Motor neuron (in vitro differentiated cells): ENCODE data around the gene SVEP1. TPM values are rescaled to one million over a fixed set of nuclear protein-coding genes. Genes with fewer than 3 reads are reported as not detected.

Source experiments
- ATAC-seq, 8 experiments: fragments of 200-7000 bp; cut with Tn5 transposase; replicated peaks in 6 of 8; 2 replicates each; pipeline ENCODE4 v1.8.0; 2021; ENCODE audit warnings: mild to moderate bottlenecking in 8 of 8, moderate library complexity in 8 of 8
- H3K27ac ChIP-seq, 2 donors: fragments of 250-450 bp; sonication (Bioruptor Pico); 2 replicates each; pipeline ENCODE4 v1.9.0; 2021; ENCODE audit warnings: antibody characterized with exemption in 2 of 2, mild to moderate bottlenecking in 2 of 2, moderate library complexity in 1 of 2
- H3K4me1 ChIP-seq, 2 donors: fragments of 250-450 bp; sonication (Bioruptor Pico); replicated peaks in 1 of 2; 2 replicates each; pipeline ENCODE4 v1.6.1; 2021; ENCODE audit warnings: antibody characterized with exemption in 2 of 2, mild to moderate bottlenecking in 2 of 2, moderate library complexity in 1 of 2
- H3K4me3 ChIP-seq, 5 donors: fragments of 250-450 bp; sonication (Bioruptor Pico); 2 replicates each; pipeline ENCODE4 v1.9.0; 2021; ENCODE audit warnings: antibody characterized with exemption in 5 of 5, mild to moderate bottlenecking in 5 of 5, moderate library complexity in 4 of 5
- WGBS, 10 experiments: fragments of 450-650 bp; shearing (Covaris generic); methylation state at CpG; one replicate each; pipeline ENCODE4 v1.0.0; 2022; 5-methylcytosine and 5-hydroxymethylcytosine counted together
- in situ Hi-C, 9 experiments: fragments of 400-800 bp; cut with MboI; loops; one replicate each; pipeline ENCODE4 v1.15.0; 2021; ENCODE audit warnings: low sequenced_read_pairs in 9 of 9, low pct_unique_long_range_greater_than_20kb in 2 of 9; ENCODE audit not compliant: unreplicated experiment in 9 of 9
- total RNA-seq, 8 experiments: library from RNA; unstranded; fragments of 300-600 nt; gene quantifications; 2 replicates each; pipeline versions ENCODE4 v1.2.3 to v1.2.4, GENCODE V29; 2022

Gene SVEP1
- total RNA-seq, 8 experiments from 2014 or later, result 0.22 to 8.9 (median 0.97) TPM

DNA sequence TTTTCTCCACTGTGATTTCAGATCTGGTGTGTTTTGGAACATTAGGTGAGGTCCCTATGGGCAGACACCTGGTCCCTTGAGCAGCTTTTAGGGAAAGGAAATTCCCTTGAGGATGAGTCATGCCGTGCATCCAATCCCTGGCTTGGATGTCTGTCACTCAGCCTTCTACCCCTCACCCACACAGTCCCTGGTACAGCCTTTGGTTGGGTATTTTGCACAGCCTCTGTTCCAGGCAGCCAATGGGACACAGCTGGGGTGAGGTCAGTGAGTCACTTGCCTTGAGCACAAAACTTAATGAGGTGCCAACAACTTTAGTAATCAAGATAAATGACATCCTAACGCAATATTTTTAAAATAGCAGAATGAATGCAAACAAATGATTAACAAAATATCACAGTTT lies 22.7 kb upstream of the SVEP1 start:
- Histone ChIP-seq H3K4me3 (no peak overlapping the region), H3K27ac (no peak overlapping the region), H3K4me1 (no peaks in the 10 kb centered on the region)
- in situ Hi-C loops, result loop anchor here in 3 of 9 experiments (25.0 kb wide), 3 partner anchors 165 to 415 kb away; partner anchors contain the start of gene C9orf152 (in 1 of the 3)
- ATAC-seq, result peak in 3 of 8 experiments; percentile 44 to 61 (median 49)
- 0 to 100% (median 41%) methylated on average over 1 to 2 of the region's 2 CpGs; no CpG with 5 or more reads in 4 of the 10 experiments for WGBS, 10 experiments

DNA sequence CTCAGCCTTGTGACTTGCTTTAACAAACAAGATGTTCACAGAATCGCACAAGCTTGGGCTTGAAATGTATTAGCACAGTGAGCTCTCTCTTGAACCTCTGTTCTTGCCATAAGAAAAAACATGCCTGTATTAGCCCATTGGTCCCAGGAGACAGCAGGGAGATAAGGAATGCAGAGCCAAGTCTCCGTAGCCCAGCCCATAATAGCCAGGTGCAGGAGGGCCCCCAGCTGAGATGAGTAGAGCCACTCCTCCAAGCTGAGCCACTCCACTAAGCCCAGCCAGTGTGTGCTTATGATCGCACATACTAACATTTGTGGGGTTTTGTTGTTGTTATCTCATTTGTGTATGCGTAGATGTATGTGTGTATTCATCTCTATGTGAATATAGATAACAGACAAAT lies 21.6 kb upstream of the SVEP1 start:
- ATAC-seq, result no peak
- no peak overlapping the region for H3K4me3 ChIP-seq
- in situ Hi-C loops, result loop anchor here in 3 of 9 experiments (25.0 kb wide), 3 partner anchors 164 to 414 kb away; partner anchors contain the start of gene C9orf152 (in 1 of the 3)
- H3K4me1 ChIP-seq, result no peaks in the 10 kb centered on the region
- 67 to 100% (median 100%) methylated on average over 1 to 4 of the region's 4 CpGs; no CpG with 5 or more reads in 3 of the 10 experiments for WGBS, 10 experiments
- H3K27ac ChIP-seq, result no peak overlapping the region

- WGBS, 10 experiments, result 0 to 70% (median 50%) methylated on average over 2 to 9 of the region's 10 CpGs; no CpG with 5 or more reads in 4 of the 10 experiments
- peak in 4 of 8 experiments; percentile 26 to 52 (median 33) for ATAC-seq
- Histone ChIP-seq H3K4me1 (no peaks in the 10 kb centered on the region), H3K4me3 (no peak overlapping the region), H3K27ac (no peak overlapping the region)
- in situ Hi-C loops, result no loop called here
These were observed 19.9 kb upstream of the SVEP1 start for GRCh38 chr9:110599468-110599867.

GRCh38 chr9:110592044-110592830 lies 12.7 kb upstream of the SVEP1 start:
- peak in 4 of 8 experiments; percentile 33 to 69 (median 48) for ATAC-seq
- 0 to 100% (median 85%) methylated on average over 1 to 5 of the region's 5 CpGs for WGBS, 10 experiments
- Histone ChIP-seq H3K4me3 (no peak overlapping the region), H3K27ac (no peak overlapping the region), H3K4me1 (no peaks in the 10 kb centered on the region)
- in situ Hi-C loops, result no loop called here

GRCh38 chr9:110591526-110591925 lies 12.0 kb upstream of the SVEP1 start:
- WGBS, 10 experiments, result 0 to 22% (median 0%) methylated on average over 1 of the region's 1 CpG; no CpG with 5 or more reads in 3 of the 10 experiments

DNA sequence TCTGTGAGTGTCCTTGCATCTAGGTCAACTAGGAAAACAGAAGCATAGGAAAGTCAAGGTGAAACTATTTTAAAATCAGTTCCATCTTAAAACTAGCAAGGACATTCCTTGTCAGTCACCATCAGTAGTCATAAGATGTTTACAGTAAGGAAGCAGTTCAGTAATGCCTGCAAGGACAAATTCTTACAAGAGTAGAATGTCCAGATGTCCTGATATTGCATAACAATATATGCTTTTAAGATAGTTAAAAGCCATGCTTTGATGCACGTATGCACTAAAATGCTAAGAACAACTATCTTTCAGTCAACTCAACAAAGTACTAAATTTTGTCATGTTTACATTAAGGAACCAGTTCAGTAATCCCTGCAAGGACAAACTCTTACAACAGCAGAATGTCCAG lies 11.3 kb upstream of the SVEP1 start:
- ATAC-seq, result no peak
- no peak overlapping the region for H3K27ac ChIP-seq
- in situ Hi-C loops, result no loop called here
- H3K4me1 ChIP-seq, result no peaks in the 10 kb centered on the region
- H3K4me3 ChIP-seq, result no peak overlapping the region
- 20 to 100% (median 82%) methylated on average over 1 of the region's 1 CpG; no CpG with 5 or more reads in 1 of the 10 experiments for WGBS, 10 experiments

More at GRCh38 chr9:110591526-110591925, 12.0 kb upstream of the SVEP1 start:
- Histone ChIP-seq H3K4me1 (no peaks in the 10 kb centered on the region), H3K4me3 (no peak overlapping the region), H3K27ac (no peak overlapping the region)
- in situ Hi-C loops, result no loop called here
- peak in 1 of 8 experiments; percentile 37 for ATAC-seq

GRCh38 chr9:110588296-110588695 lies 8.8 kb upstream of the SVEP1 start:
- in situ Hi-C loops, result no loop called here
- ATAC-seq, result no peak
- Histone ChIP-seq H3K4me1 (no peaks in the 10 kb centered on the region), H3K27ac (no peak overlapping the region), H3K4me3 (no peak overlapping the region)
- WGBS, 10 experiments, result 20 to 75% (median 35%) methylated on average over 1 of the region's 1 CpG; no CpG with 5 or more reads in 6 of the 10 experiments

DNA sequence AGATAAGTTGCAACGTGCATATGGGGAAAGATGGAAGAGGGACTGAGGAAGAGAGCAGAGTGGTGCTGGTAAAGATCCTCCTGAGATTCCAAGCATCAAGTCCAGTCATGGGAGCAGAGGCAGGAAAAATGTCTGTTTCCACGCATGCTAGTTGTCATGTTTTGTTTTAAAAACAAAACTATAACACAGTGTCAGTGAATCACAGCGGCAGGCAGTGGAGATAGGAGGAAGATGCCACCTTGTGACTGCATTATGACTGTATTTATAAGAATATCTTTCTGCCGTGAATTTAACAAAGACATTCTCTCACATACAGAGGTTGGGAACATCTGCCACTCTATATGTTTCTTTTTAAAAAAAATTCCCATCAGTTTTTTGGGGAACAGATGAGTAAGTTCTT lies 3.7 kb upstream of the SVEP1 start:
- 27 to 89% (median 76%) methylated on average over 1 to 4 of the region's 4 CpGs; no CpG with 5 or more reads in 2 of the 10 experiments for WGBS, 10 experiments
- in situ Hi-C loops, result no loop called here
- peak in 1 of 8 experiments; percentile 6 for ATAC-seq

DNA sequence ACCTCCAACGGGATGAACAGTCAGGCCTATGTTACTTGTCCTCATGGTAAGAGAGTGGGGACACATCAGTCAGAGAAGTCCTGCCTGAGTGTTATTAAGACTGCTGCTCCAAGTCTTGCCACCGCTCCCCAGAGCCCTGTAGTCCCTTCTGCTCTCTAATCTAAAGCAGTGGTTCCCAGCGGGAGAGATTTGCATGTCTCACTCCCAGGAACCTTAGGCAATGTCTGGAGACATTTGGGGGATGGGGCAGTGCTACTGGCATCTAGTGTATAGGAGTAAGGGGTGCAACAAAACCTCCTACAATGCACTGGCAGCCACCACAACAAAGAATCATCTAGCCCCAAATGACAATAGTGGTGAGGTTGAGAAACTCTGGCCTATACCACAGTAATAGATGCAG lies 2.6 kb upstream of the SVEP1 start:
- Histone ChIP-seq H3K4me1 (peaks cover 4 to 6% of the 10 kb centered on the region in 2 donors), H3K4me3 (no peak overlapping the region), H3K27ac (no peak overlapping the region)
- ATAC-seq, result no peak
- in situ Hi-C loops, result no loop called here
- 20 to 67% (median 40%) methylated on average over 1 to 3 of the region's 3 CpGs; no CpG with 5 or more reads in 5 of the 10 experiments for WGBS, 10 experiments

More for the DNA sequence above, 3.7 kb upstream of the SVEP1 start:
- peaks cover 4 to 6% of the 10 kb centered on the region in 2 donors for H3K4me1 ChIP-seq
- no peak overlapping the region for H3K27ac ChIP-seq
- H3K4me3 ChIP-seq, result no peak overlapping the region

DNA sequence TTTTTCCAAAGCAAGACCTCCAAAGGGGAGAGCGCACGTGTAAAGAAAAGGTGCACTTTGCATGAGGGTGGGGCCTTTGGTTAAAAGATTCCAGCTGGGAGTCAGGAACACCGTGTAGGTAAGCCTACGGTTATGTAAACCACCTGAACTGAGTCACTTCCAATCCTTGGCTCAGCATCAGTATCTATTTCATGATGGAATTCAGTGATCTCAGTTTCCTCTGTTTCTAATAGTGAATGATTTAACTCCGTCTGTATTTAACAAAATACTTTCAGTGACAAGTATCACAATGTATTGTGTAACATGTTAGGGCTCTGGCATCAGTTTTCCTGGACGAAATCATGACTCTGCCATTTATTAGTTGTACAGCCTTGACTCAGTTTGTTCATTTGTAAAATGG lies 1.3 kb upstream of the SVEP1 start:
- Histone ChIP-seq H3K4me3 (no peak overlapping the region), H3K4me1 (peaks cover 4 to 6% of the 10 kb centered on the region in 2 donors), H3K27ac (no peak overlapping the region)
- ATAC-seq, result no peak
- in situ Hi-C loops, result no loop called here
- WGBS, 10 experiments, result 13 to 100% (median 85%) methylated on average over 1 to 6 of the region's 6 CpGs; no CpG with 5 or more reads in 1 of the 10 experiments

DNA sequence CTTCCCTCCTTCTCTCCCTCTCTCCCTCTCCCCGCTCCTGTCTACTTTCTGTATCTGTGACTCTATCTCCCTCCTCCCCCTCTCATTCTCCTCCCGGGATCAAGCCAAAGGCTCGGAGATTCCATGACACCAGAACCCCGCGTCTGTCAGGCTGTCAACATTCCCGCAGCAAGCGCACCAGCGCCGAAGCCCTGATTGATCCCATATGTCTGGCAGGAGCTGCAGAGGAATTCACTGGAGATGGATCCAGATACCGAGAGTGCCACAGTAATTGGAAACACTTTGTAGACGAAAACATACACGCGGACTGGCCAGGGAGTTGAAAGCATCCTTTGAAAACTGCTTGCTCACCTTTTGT lies 300 bp upstream of the SVEP1 start:
- in situ Hi-C loops, result no loop called here
- ATAC-seq, result peak; percentile 31 to 60 (median 46)
- 0% methylated on average over 2 to 7 of the region's 13 CpGs; no CpG with 5 or more reads in 6 of the 10 experiments for WGBS, 10 experiments
- peaks cover 4 to 6% of the 10 kb centered on the region in 2 donors for H3K4me1 ChIP-seq
- no peak overlapping the region for H3K27ac ChIP-seq
- H3K4me3 ChIP-seq, result peak overlapping the region; percentile 40 to 58 (median 49)

DNA sequence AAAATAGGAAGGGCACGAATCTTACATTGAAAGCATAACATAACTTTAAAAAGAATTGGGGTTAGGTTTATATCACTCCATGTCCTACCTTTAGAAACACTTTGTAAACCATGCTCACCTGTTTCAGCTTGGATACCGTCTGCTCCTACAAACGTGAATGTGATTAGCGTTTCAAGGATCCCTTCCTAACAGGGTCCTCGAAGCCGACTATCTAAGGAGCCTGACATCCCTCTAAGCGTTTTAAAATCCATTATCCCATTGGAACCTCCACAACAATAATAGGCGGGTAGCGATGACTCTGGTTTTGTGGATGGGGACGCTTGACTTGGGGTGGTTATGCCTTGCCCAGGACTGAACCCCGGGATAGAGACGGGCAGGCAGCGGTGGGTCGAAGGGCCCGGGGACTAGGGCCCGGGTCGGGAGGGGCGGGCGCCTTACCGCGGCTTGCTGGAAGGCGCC lies 937 bp downstream of the SVEP1 start:
- no peak for ATAC-seq
- Histone ChIP-seq H3K4me1 (peaks cover 4 to 6% of the 10 kb centered on the region in 2 donors), H3K4me3 (peak overlapping the region; percentile 40 to 58 (median 49)), H3K27ac (no peak overlapping the region)
- in situ Hi-C loops, result no loop called here
- WGBS, 10 experiments, result 0 to 80% (median 42%) methylated on average over 1 to 9 of the region's 22 CpGs; no CpG with 5 or more reads in 1 of the 10 experiments

DNA sequence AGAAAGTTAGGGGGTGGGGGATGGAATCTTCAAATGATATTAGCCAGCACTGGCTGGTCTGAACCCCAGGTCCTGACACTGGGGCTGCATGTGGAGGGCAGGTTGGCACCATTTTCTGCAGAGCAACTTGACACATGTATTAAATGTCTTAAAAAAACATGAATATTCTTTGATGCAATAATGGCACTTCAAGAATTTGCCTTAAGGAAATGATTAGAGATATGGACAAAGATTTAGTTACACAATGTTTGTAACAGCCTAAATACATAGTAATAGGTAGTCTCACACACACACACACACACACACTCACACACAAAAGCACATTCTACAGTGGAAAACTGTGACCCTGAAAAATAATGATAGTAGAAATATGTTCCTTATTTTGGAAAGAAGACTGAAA lies 3.6 kb downstream of the SVEP1 start:
- ATAC-seq, result peak in 1 of 8 experiments; percentile 7
- Histone ChIP-seq H3K4me3 (no peak overlapping the region), H3K27ac (no peak overlapping the region), H3K4me1 (peaks cover 4 to 6% of the 10 kb centered on the region in 2 donors)
- in situ Hi-C loops, result no loop called here
